Measurements from ENCODE around the gene ANKRD33B.

DNA sequence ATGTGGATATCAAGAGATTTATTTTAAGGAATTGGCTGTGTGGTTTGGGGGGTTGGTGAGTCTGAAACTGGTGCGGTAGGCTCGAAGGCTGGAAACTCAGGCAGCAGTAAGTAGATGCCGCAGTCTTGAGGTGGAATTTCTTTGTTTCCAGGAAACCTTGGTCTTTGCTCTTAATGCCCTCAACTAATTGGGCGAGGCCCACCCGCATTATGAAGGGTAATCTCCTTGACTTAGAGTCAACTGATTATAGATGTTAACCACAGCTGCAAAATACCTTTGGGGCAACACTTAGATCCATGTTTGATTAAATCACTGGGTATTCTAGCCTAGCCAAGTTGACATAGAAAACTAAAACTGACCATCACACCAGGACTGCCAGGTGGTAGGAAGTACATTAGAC lies 83.8 kb downstream of the ANKRD33B start:
- TF ChIP-seq CTCF (CRISPR knock-in tag; IDR thresholded peaks at IDR 0.05) (no peak), MYC (CRISPR knock-in tag; IDR thresholded peaks at IDR 0.05; ENCODE audit: borderline replicate concordance) (no peak)
- TF ChIP-seq, protein P1, sequence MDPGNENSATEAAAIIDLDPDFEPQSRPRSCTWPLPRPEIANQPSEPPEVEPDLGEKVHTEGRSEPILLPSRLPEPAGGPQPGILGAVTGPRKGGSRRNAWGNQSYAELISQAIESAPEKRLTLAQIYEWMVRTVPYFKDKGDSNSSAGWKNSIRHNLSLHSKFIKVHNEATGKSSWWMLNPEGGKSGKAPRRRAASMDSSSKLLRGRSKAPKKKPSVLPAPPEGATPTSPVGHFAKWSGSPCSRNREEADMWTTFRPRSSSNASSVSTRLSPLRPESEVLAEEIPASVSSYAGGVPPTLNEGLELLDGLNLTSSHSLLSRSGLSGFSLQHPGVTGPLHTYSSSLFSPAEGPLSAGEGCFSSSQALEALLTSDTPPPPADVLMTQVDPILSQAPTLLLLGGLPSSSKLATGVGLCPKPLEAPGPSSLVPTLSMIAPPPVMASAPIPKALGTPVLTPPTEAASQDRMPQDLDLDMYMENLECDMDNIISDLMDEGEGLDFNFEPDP (CRISPR knock-in tag; conservative IDR thresholded peaks at IDR 0.05) = no peak
